Astrocyte (in vitro differentiated cells and primary cell): Measurements from ENCODE around the gene BMF.

Experiments
- CTCF ChIP-seq: IDR thresholded peaks from 2 replicates; pipeline ENCODE4 v1.5.1; 2011; ENCODE audit warnings: low read depth, mild to moderate bottlenecking, inconsistent platforms, low read length, moderate library complexity; ENCODE audit not compliant: insufficient read depth
- EZH2 ChIP-seq: IDR thresholded peaks from 2 replicates; pipeline ENCODE4 v1.6.1; 2012; ENCODE audit warnings: mild to moderate bottlenecking, low read length, inconsistent platforms; ENCODE audit not compliant: insufficient read depth

- TF ChIP-seq CTCF, result no peak
- no peak for TF ChIP-seq EZH2
Observed at GRCh38 chr15:40106203-40107161, 2.2 kb downstream of the BMF start.
